Transverse colon (tissue), 4 donors: ENCODE results near the gene HIP1. TPM values are rescaled to one million over a fixed set of nuclear protein-coding genes. Genes with fewer than 3 reads are reported as not detected.

Experiments used
- DNase-seq: peaks from one replicate; pipeline ENCODE4 v3.0.0-alpha.2; 2019
- H3K27ac ChIP-seq, 4 donors: fragments of 200-600 bp; sonication (generic); 2 replicates each; pipeline ENCODE4 v1.5.1; 2016 to 2018; ENCODE audit warnings: inconsistent platforms in 4 of 4
- H3K27me3 ChIP-seq: fragments of 200-600 bp; sonication (generic); 2 replicates; pipeline ENCODE4 v1.5.1; 2017; ENCODE audit warnings: inconsistent platforms
- H3K36me3 ChIP-seq, 4 donors: fragments of 200-600 bp; sonication (generic); 2 replicates each; pipeline ENCODE4 v1.5.1; 2017 to 2019; ENCODE audit warnings: inconsistent platforms in 4 of 4
- H3K4me1 ChIP-seq, 4 donors: fragments of 200-600 bp; sonication (generic); 2 replicates each; pipeline ENCODE4 v1.5.1; 2017 to 2020; ENCODE audit warnings: inconsistent platforms in 4 of 4
- H3K4me3 ChIP-seq, 4 donors: fragments of 200-600 bp; sonication (generic); 1 replicate in 1 of 4; 2 replicates in 3 of 4; pipeline versions ENCODE4 v1.5.1 to v1.6.1; 2017 to 2019; ENCODE audit warnings: inconsistent platforms in 4 of 4
- H3K9me3 ChIP-seq, 2 donors: fragments of 200-600 bp; sonication (generic); 2 replicates each; pipeline ENCODE4 v1.5.1; 2017 to 2019; ENCODE audit warnings: inconsistent platforms in 2 of 2
- EP300 ChIP-seq: sonication (generic); formaldehyde crosslinking; IDR thresholded peaks from one replicate; pipeline ENCODE4 v1.6.1; 2017; ENCODE audit warnings: antibody characterized with exemption, low read depth
- POLR2A ChIP-seq: fragments of 450-650 bp; IDR thresholded peaks from one replicate; pipeline ENCODE4 v1.6.1; 2016; ENCODE audit warnings: antibody characterized with exemption, mild to moderate bottlenecking, moderate library complexity
- POLR2AphosphoS5 ChIP-seq, 3 donors: sonication (generic); formaldehyde crosslinking; IDR thresholded peaks; one replicate each; pipeline ENCODE4 v1.6.1; 2016; ENCODE audit warnings: antibody characterized with exemption in 3 of 3
- WGBS, 2 donors: methylation state at CpG; one replicate each; pipeline ENCODE4 v1.1.5; 2018; ENCODE audit warnings: low coverage in 1 of 2; 5-methylcytosine and 5-hydroxymethylcytosine counted together
- in situ Hi-C, 4 donors: fragments of 200-750 bp; cut with MboI; loops; one replicate each; pipeline versions ENCODE4 v1.15.0 to v1.15.1; 2017; ENCODE audit warnings: low sequenced_read_pairs in 3 of 4, low pct_ligation_motif_present in 1 of 4, low pct_unique_long_range_greater_than_20kb in 1 of 4
- intact Hi-C: fragments of 100-400 bp; cut with DNase I; formaldehyde crosslinking; loops from one replicate; pipeline ENCODE4 v1.15.1; 2023; ENCODE audit warnings: low total_unique reads
- total RNA-seq, 4 donors: library from RNA; depleted of rRNA; stranded (reverse); fragments of >200 nt; gene quantifications; one replicate each; pipeline ENCODE4 v1.1.0, GENCODE V29; 2016
- TF ChIP-seq, protein P1 (sequence below), 5 experiments: fragments of 200-600 bp in 3 of 5; fragments of 450-650 bp in 2 of 5; sonication (generic) in 3 of 5; IDR thresholded peaks; 1 replicate in 2 of 5; 2 replicates in 3 of 5; pipeline ENCODE4 v1.5.1; 2016 to 2017; ENCODE audit warnings: antibody characterized with exemption in 5 of 5, inconsistent platforms in 3 of 5, mild to moderate bottlenecking in 2 of 5, moderate library complexity in 1 of 5

The HIP1 gene
- total RNA-seq, 4 donors from 2014 or later: 3.7 to 20.1 (median 4.7) TPM

DNA sequence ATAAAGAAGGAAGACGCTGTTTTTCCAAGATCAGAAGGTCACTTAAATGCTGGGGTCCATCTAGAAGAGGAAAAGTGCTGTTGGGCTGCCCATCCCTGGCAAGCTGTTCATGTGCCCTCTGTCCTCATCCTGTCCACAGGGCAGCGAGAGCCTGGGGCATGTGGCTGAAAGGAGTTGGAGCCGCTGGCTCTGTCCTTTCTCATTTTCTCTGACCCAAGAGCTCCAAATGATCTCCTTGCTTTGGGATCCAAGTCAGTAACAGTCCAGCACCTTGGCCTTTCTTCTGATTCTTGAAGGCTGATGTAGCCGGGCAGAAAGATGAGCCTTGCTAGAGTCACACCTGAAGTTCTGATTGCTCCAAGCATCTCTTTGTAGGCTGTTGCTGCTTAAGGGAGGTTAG lies 202.2 kb downstream of the HIP1 start:
- H3K4me1 ChIP-seq: no peaks in the 10 kb centered on the region
- H3K27ac ChIP-seq: no peak overlapping the region
- no peak overlapping the region for H3K4me3 ChIP-seq
- 94% methylated on average over 4 of the region's 4 CpGs; no CpG with 5 or more reads in 1 of the 2 donors for WGBS, 2 donors
- H3K36me3 ChIP-seq: peaks cover 0 to 9% (median 2%) of the 10 kb centered on the region in 4 donors
- H3K27me3 ChIP-seq: no peaks in the 10 kb centered on the region
- in situ Hi-C loops (loop anchor here in 3 of 4 donors (10.0 to 25.0 kb wide), 2 partner anchors 218 to 226 kb away; partner anchors contain the start of gene CCL26 (in 2 of the 3)), intact Hi-C loops (no loop called here)
- no peak for DNase-seq
- TF ChIP-seq POLR2AphosphoS5 (IDR thresholded peaks at IDR 0.05) (no peak), EP300 (no peak), POLR2A (no peak)
- TF ChIP-seq, protein P1, sequence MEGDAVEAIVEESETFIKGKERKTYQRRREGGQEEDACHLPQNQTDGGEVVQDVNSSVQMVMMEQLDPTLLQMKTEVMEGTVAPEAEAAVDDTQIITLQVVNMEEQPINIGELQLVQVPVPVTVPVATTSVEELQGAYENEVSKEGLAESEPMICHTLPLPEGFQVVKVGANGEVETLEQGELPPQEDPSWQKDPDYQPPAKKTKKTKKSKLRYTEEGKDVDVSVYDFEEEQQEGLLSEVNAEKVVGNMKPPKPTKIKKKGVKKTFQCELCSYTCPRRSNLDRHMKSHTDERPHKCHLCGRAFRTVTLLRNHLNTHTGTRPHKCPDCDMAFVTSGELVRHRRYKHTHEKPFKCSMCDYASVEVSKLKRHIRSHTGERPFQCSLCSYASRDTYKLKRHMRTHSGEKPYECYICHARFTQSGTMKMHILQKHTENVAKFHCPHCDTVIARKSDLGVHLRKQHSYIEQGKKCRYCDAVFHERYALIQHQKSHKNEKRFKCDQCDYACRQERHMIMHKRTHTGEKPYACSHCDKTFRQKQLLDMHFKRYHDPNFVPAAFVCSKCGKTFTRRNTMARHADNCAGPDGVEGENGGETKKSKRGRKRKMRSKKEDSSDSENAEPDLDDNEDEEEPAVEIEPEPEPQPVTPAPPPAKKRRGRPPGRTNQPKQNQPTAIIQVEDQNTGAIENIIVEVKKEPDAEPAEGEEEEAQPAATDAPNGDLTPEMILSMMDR (IDR thresholded peaks at IDR 0.05): no peak
- H3K9me3 ChIP-seq: no peaks in the 10 kb centered on the region

GRCh38 chr7:75534727-75535307 lies 203.9 kb downstream of the HIP1 start:
- Histone ChIP-seq H3K9me3 (no peaks in the 10 kb centered on the region), H3K4me3 (no peak overlapping the region), H3K27me3 (no peaks in the 10 kb centered on the region), H3K36me3 (peaks cover 0 to 9% (median 2%) of the 10 kb centered on the region in 4 donors), H3K4me1 (no peaks in the 10 kb centered on the region), H3K27ac (no peak overlapping the region)
- WGBS, 2 donors: 47 to 55% methylated on average over 6 to 8 of the region's 8 CpGs
- no peak for DNase-seq
- intact Hi-C loops: no loop called here
- in situ Hi-C loops: loop anchor here in 3 of 4 donors (10.0 to 25.0 kb wide), 2 partner anchors 220 to 227 kb away; partner anchors contain the start of gene CCL26 (in 2 of the 3)
- no peak for TF ChIP-seq POLR2A
- TF ChIP-seq, protein P1 (IDR thresholded peaks at IDR 0.05): no peak
- no peak for TF ChIP-seq EP300
- no peak for TF ChIP-seq POLR2AphosphoS5 (IDR thresholded peaks at IDR 0.05)

DNA sequence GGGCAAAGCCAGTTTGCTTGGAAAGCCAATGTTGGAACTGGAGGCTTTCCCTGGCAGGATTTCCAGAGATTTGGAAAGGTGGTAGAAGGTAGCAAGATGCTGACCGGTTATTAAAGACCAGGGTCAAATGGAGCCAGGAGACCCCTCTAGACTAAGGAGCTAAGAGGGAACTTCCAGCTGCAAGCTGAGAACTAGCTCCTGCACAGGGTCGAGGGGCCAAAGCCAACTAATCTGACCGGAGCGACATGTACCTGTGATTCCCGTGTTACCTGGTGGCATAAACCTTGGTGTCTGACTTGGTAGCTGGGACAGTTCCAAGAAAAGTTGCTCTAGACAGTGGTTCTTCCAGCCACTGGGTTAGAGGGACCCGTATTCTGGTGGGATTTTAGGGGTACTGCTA lies 204.8 kb downstream of the HIP1 start:
- DNase-seq: no peak
- Histone ChIP-seq H3K4me3 (no peak overlapping the region), H3K9me3 (no peaks in the 10 kb centered on the region), H3K36me3 (peaks cover 0 to 4% (median 1%) of the 10 kb centered on the region in 4 donors), H3K27me3 (no peaks in the 10 kb centered on the region), H3K27ac (no peak overlapping the region), H3K4me1 (no peaks in the 10 kb centered on the region)
- 91% methylated on average over 6 of the region's 6 CpGs; no CpG with 5 or more reads in 1 of the 2 donors for WGBS, 2 donors
- in situ Hi-C loops (loop anchor here in 3 of 4 donors (10.0 to 25.0 kb wide), 2 partner anchors 221 to 228 kb away; partner anchors contain the start of gene CCL26 (in 2 of the 3)), intact Hi-C loops (no loop called here)
- TF ChIP-seq POLR2A (no peak), EP300 (no peak), POLR2AphosphoS5 (IDR thresholded peaks at IDR 0.05) (no peak)
- TF ChIP-seq, protein P1 (IDR thresholded peaks at IDR 0.05): no peak

- Histone ChIP-seq H3K4me3 (no peak overlapping the region), H3K36me3 (peaks cover 0 to 4% (median 0%) of the 10 kb centered on the region in 4 donors), H3K27me3 (no peaks in the 10 kb centered on the region), H3K9me3 (no peaks in the 10 kb centered on the region), H3K4me1 (peaks cover 0 to 6% (median 3%) of the 10 kb centered on the region in 4 donors), H3K27ac (no peak overlapping the region)
- intact Hi-C loops (no loop called here), in situ Hi-C loops (loop anchor here in 3 of 4 donors (10.0 to 25.0 kb wide), 2 partner anchors 222 to 230 kb away; partner anchors contain the start of gene CCL26 (in 2 of the 3))
- 92 to 96% methylated on average over 2 to 4 of the region's 4 CpGs for WGBS, 2 donors
- no peak for DNase-seq
- TF ChIP-seq EP300 (no peak), POLR2A (no peak), POLR2AphosphoS5 (IDR thresholded peaks at IDR 0.05) (no peak)
- TF ChIP-seq, protein P1 (IDR thresholded peaks at IDR 0.05): no peak
These were observed 206.1 kb downstream of the HIP1 start for GRCh38 chr7:75532639-75533038.
